Glutamatergic neuron (in vitro differentiated cells): ENCODE data around the gene CCDC3. TPM values are rescaled to one million over a fixed set of nuclear protein-coding genes. Genes with fewer than 3 reads are reported as not detected.
A peak's percentile ranks its signal among the peaks of the same experiment; 100 is the strongest.

Experiments
- DNase-seq: peaks from one replicate; pipeline ENCODE4 v3.0.0; 2022
- H3K27ac Mint-ChIP-seq: one replicate; pipeline ENCODE4 v1.8.0; 2020; ENCODE audit warnings: mild to moderate bottlenecking, mixed read lengths, inconsistent platforms; ENCODE audit not compliant: unreplicated experiment
- H3K27me3 Mint-ChIP-seq: one replicate; pipeline ENCODE4 v1.8.0; 2020; ENCODE audit warnings: mild to moderate bottlenecking, moderate library complexity, mixed read lengths, inconsistent platforms; ENCODE audit not compliant: unreplicated experiment
- H3K36me3 Mint-ChIP-seq: one replicate; pipeline ENCODE4 v1.8.0; 2020; ENCODE audit warnings: mild to moderate bottlenecking, mixed read lengths, inconsistent platforms; ENCODE audit not compliant: unreplicated experiment
- H3K4me1 Mint-ChIP-seq: one replicate; pipeline ENCODE4 v1.8.0; 2020; ENCODE audit warnings: mild to moderate bottlenecking, low read depth, mixed read lengths, inconsistent platforms; ENCODE audit not compliant: unreplicated experiment
- H3K4me3 Mint-ChIP-seq: one replicate; pipeline ENCODE4 v1.8.0; 2020; ENCODE audit warnings: mild to moderate bottlenecking, mixed read lengths, inconsistent platforms; ENCODE audit not compliant: unreplicated experiment
- H3K9me3 Mint-ChIP-seq: one replicate; pipeline ENCODE4 v1.8.0; 2020; ENCODE audit warnings: mild to moderate bottlenecking, moderate library complexity, mixed read lengths, inconsistent platforms; ENCODE audit not compliant: unreplicated experiment
- total RNA-seq: library from RNA; stranded (reverse); fragmentation: NEBNext Ultra II Directional; extraction: Animal tissue kit (Norgen Biotek cat#: 25700); gene quantifications from one replicate; pipeline ENCODE4 v1.2.1, GENCODE V29; 2021; ENCODE audit not compliant: unreplicated experiment
- TF ChIP-seq, protein P1 (sequence below): fragments of 200-600 bp; sonication (generic); IDR thresholded peaks from one replicate; pipeline ENCODE4 v1.5.0; 2021; ENCODE audit not compliant: partially characterized antibody, unreplicated experiment

Gene CCDC3
- total RNA-seq, 1 donor from 2014 or later: 13.8 TPM

DNA sequence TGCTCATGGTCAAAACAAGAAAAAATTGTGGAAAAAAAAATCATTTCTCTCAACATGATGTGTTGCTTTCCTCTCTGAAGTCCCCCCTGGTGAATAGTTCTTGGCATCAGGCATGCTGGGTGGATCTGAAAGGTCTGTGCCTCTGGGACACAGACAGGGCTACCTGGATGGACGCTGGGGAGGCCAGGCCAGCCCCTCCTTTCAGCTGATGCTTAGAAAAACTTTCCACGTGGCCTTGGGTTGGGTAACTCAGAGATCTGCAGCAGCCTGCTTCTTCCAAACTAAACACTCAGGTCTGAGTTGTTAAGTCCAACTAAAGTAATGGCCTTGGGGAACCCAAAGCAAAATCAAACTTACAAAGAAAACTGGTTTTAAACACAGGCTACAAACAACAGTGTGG is 113.0 kb downstream of the CCDC3 start:
- peaks cover 7% of the 10 kb centered on the region for H3K27me3 Mint-ChIP-seq
- H3K4me3 Mint-ChIP-seq: no peak overlapping the region
- peaks cover 4% of the 10 kb centered on the region for H3K9me3 Mint-ChIP-seq
- TF ChIP-seq, protein P1, sequence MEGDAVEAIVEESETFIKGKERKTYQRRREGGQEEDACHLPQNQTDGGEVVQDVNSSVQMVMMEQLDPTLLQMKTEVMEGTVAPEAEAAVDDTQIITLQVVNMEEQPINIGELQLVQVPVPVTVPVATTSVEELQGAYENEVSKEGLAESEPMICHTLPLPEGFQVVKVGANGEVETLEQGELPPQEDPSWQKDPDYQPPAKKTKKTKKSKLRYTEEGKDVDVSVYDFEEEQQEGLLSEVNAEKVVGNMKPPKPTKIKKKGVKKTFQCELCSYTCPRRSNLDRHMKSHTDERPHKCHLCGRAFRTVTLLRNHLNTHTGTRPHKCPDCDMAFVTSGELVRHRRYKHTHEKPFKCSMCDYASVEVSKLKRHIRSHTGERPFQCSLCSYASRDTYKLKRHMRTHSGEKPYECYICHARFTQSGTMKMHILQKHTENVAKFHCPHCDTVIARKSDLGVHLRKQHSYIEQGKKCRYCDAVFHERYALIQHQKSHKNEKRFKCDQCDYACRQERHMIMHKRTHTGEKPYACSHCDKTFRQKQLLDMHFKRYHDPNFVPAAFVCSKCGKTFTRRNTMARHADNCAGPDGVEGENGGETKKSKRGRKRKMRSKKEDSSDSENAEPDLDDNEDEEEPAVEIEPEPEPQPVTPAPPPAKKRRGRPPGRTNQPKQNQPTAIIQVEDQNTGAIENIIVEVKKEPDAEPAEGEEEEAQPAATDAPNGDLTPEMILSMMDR: no peak
- no peaks in the 10 kb centered on the region for H3K4me1 Mint-ChIP-seq
- H3K36me3 Mint-ChIP-seq: peaks cover 31% of the 10 kb centered on the region
- H3K27ac Mint-ChIP-seq: no peak overlapping the region
- no peak for DNase-seq

DNA sequence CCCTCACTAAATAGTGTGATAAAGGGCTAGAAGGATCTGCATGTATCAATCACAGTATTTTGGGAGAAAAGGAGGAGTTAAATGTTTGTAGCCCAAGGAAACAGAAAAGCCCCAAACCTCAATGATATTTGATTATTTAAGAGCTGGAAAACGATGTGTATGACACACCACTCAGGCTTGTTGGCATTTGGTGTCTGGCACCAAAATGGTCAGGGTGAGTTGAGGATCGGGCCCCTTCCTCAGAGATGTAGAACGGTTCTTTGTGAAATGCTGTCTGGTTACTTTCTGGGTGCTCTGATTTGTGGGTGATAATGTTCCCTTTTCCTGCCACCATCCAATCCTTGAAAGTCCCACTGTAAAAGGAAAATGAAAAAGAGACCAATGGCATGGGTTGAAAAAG is 113.7 kb downstream of the CCDC3 start:
- Mint-ChIP-seq H3K27me3 (peaks cover 7% of the 10 kb centered on the region), H3K4me1 (no peaks in the 10 kb centered on the region), H3K4me3 (no peak overlapping the region), H3K9me3 (peaks cover 3% of the 10 kb centered on the region), H3K36me3 (peaks cover 24% of the 10 kb centered on the region), H3K27ac (no peak overlapping the region)
- TF ChIP-seq, protein P1: no peak
- no peak for DNase-seq

GRCh38 chr10:12884851-12885250 is 116.7 kb downstream of the CCDC3 start:
- Mint-ChIP-seq H3K27ac (no peak overlapping the region), H3K4me1 (no peaks in the 10 kb centered on the region), H3K9me3 (peaks cover 3% of the 10 kb centered on the region), H3K36me3 (peaks cover 13% of the 10 kb centered on the region), H3K27me3 (peaks cover 9% of the 10 kb centered on the region), H3K4me3 (no peak overlapping the region)
- TF ChIP-seq, protein P1: no peak
- DNase-seq: no peak

GRCh38 chr10:12880423-12880822 is 121.1 kb downstream of the CCDC3 start:
- TF ChIP-seq, protein P1: no peak
- Mint-ChIP-seq H3K4me1 (peaks cover 1% of the 10 kb centered on the region), H3K36me3 (peaks cover 9% of the 10 kb centered on the region), H3K27me3 (peaks cover 7% of the 10 kb centered on the region), H3K9me3 (peaks cover 2% of the 10 kb centered on the region), H3K27ac (peak overlapping the region; percentile 33), H3K4me3 (peak overlapping the region; percentile 46)
- no peak for DNase-seq

DNA sequence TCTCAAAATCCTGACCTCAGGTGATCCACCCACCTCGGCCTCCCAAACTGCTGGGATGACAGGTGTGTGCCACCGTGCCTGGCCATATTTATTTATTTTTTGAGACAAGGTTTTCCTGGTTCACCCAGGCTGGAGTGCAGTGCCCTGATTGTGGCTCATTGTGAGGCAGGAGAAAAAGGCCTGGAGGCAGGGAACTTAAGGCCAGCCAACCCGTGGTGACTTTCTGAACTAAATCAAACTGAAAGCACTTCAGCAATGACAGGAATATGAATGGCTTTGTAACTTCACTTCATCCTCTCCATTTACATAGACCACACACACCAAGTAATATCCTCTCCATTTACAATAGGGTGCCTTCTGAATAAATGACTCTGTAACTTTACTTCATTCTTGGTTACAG is 124.4 kb downstream of the CCDC3 start:
- H3K27me3 Mint-ChIP-seq: peaks cover under 1% of the 10 kb centered on the region
- no peaks in the 10 kb centered on the region for H3K36me3 Mint-ChIP-seq
- peaks cover 2% of the 10 kb centered on the region for H3K9me3 Mint-ChIP-seq
- H3K4me3 Mint-ChIP-seq: no peak overlapping the region
- TF ChIP-seq, protein P1: no peak
- H3K4me1 Mint-ChIP-seq: peaks cover 1% of the 10 kb centered on the region
- no peak for DNase-seq
- H3K27ac Mint-ChIP-seq: no peak overlapping the region
